ENCODE data around the gene NR2F1. TPM values are rescaled to one million over a fixed set of nuclear protein-coding genes. Genes with fewer than 3 reads are reported as not detected.

The NR2F1 gene
- total RNA-seq, 1 experiment from 2014 or later, result 51.2 TPM

DNA sequence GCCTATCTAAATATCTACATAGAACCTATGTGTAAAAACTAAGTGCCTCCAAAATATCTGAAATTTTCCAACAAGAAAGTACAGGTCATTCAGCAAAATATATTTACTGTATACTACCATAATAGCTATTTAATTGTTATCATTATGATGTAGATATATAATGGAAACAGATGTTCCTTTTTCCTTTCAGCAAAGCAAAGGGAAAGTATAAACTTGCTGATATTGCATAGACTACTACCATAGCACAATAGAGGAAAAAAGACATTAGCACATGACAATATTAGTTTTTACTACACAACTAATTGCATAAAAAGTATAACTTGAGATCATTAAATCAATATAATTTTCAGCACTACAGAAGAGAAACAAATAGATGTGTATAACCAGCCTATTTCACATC is 16.9 kb upstream of the NR2F1 start:
- no TSS peak for BruUV-seq (replicated peaks)
- intact Hi-C loops (cut with micrococcal nuclease), result no loop called here
- TF ChIP-seq FOSL1 (IDR thresholded peaks at IDR 0.05; ENCODE audit: low read depth) (no peak), MAX (IDR thresholded peaks at IDR 0.05) (no peak), ZFX (IDR thresholded peaks at IDR 0.05) (no peak), EGR1 (IDR thresholded peaks at IDR 0.05; ENCODE audit: low read depth) (no peak), YY1 (IDR thresholded peaks at IDR 0.05; ENCODE audit: extremely low read depth, insufficient replicate concordance, low read depth, low read length) (no peak), SRF (IDR thresholded peaks at IDR 0.05; ENCODE audit: low read depth) (no peak), EZH2phosphoT487 (IDR thresholded peaks at IDR 0.05; ENCODE audit: borderline replicate concordance) (no peak), RAD21 (IDR thresholded peaks at IDR 0.05; ENCODE audit: low read depth) (no peak), CEBPB (IDR thresholded peaks at IDR 0.05; ENCODE audit: low read depth) (no peak), ATF3 (IDR thresholded peaks at IDR 0.05) (no peak), ZNF274 (IDR thresholded peaks at IDR 0.05; ENCODE audit: low read depth, low read length) (no peak), ELF1 (IDR thresholded peaks at IDR 0.05; ENCODE audit: borderline replicate concordance, low read depth) (no peak), CBX3 (IDR thresholded peaks at IDR 0.05; ENCODE audit: low read depth) (no peak), TCF7L2 (IDR thresholded peaks at IDR 0.05; ENCODE audit: borderline replicate concordance, extremely low read depth, insufficient read depth, insufficient read length) (no peak), REST (IDR thresholded peaks at IDR 0.05; ENCODE audit: low read depth) (no peak), POLR2A (IDR thresholded peaks at IDR 0.05; ENCODE audit: borderline replicate concordance, extremely low read depth, insufficient read depth, insufficient read length) (no peak)
- CTCF ChIA-PET, result no interaction called here
- peaks cover 25 to 47% of the 10 kb centered on the region in 2 experiments for H3K4me1 ChIP-seq (ENCODE audit: control insufficient read depth in 1 of 2, insufficient read depth in 2 of 2, low read length in 2 of 2)
- no peaks in the 10 kb centered on the region; the same call in 1 of the 2 replicates for H3K79me2 ChIP-seq (ENCODE audit: insufficient read depth, low read length)
- H2AFZ ChIP-seq (ENCODE audit: low read depth, low read length, poor library complexity, severe bottlenecking), result no peak overlapping the region
- H3K4me2 ChIP-seq (ENCODE audit: low read length), result no peak overlapping the region
- DNase-seq (ENCODE audit: low read depth, low spot score) (no peak), ATAC-seq (no peak)
- POLR2A ChIA-PET, result no interaction called here
- no peaks in the 10 kb centered on the region for H3K9me2 ChIP-seq (ENCODE audit: insufficient read depth)
- H3K27ac ChIP-seq (ENCODE audit: low read depth, low read length), result peak overlapping the region; percentile 80; the same call in 1 of the 2 replicates
- H3K27me3 ChIP-seq (ENCODE audit: insufficient read depth, low read length), result no peaks in the 10 kb centered on the region
- H3K36me3 ChIP-seq (ENCODE audit: control insufficient read depth in 1 of 2, insufficient read depth in 2 of 2, low read length in 2 of 2), result 0 out of 4 replicates have a peak, but pooled peaks cover 0 to 2% of the 10 kb centered on the region in 2 experiments
- no peak overlapping the region for H3K4me3 ChIP-seq (replicated peaks in 1 of 2; ENCODE audit: low read depth in 1 of 2, low read length in 2 of 2)
- no peaks in the 10 kb centered on the region for H4K20me1 ChIP-seq (ENCODE audit: insufficient read depth)
- no peak overlapping the region for H3K9ac ChIP-seq (ENCODE audit: low read length)
- no peaks in the 10 kb centered on the region for H3K9me3 ChIP-seq (ENCODE audit: control insufficient read depth in 1 of 2, insufficient read depth in 1 of 2, low read depth in 1 of 2, low read length in 2 of 2)
- RAD21 ChIA-PET (ENCODE audit: low non-redundant PET in 1 of 2, low total read pairs in 2 of 2, uncharacterized antibody in 2 of 2, unreplicated experiment in 2 of 2), result no interaction called here

Data from HCT116 (cell line).